DMS153 (cell line): ENCODE measurements around the gene TMEM238L.
"Not testable (repeated sequence)": the region's sequence is repeated elsewhere in the genome, so short reads cannot be mapped to it uniquely, and the experiment has no call there.

Experiments
- DNase-seq: peaks from one replicate; lab custom pipeline; 2025; lab: John Stamatoyannopoulos, UW

TMEM238L gene

DNA sequence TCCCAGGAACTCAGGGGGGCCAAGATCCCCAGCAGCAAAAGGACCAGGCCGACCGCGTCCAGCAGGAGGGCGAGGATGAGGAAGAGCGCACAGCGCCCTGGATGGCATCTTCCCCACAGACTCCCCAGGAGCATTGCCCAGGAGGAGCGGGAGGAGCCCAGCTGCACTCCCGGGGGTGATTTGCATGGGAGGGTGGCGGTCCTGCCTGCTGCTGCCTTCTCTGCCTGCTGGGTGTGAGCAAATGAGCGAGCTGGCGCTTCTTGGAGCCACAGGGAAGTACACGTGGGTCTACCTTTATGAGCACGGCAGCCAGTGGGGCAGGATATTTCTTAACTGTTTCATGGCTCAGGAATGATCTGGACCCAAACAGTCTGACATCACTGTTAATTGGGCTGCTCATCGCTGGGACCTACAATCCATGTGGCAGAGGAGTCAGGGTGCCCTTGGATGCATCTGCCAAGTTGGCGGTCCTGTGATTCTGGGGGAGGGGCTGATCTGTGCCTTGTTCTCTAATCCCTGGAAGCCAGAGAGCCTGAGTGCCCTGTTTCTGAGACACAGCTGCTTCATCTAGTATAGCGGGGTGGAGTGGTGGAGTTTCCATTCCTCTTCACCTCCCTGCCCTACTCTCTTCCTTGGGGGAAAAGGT is at the start of gene TMEM238L:
TSS of gene TMEM238L (minus strand) at position 270 of the 646 bp plus-strand sequence. CDS start at position 134, 136 bp downstream.
- no peak for DNase-seq

GRCh38 chr17:10846636-10847035 is 42.7 kb upstream of the TMEM238L start:
- DNase-seq, result not testable (repeated sequence)

DNA sequence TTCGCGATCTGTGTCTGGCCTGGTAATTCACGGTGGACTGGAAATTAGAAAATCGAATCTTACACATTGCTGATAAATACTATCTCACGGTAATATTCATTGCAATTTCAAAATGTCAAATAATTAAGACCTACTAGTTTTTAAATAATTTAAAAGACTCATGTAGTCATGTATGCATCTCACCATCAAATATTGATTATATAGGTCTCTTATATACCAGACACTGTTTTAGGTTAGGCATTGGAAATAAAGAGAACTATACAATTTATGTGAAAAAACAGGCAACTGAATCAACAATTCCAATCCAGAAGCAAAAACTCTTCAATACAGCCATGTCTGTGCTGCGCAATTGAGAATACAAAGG is 41.5 kb upstream of the TMEM238L start:
- no peak for DNase-seq

DNA sequence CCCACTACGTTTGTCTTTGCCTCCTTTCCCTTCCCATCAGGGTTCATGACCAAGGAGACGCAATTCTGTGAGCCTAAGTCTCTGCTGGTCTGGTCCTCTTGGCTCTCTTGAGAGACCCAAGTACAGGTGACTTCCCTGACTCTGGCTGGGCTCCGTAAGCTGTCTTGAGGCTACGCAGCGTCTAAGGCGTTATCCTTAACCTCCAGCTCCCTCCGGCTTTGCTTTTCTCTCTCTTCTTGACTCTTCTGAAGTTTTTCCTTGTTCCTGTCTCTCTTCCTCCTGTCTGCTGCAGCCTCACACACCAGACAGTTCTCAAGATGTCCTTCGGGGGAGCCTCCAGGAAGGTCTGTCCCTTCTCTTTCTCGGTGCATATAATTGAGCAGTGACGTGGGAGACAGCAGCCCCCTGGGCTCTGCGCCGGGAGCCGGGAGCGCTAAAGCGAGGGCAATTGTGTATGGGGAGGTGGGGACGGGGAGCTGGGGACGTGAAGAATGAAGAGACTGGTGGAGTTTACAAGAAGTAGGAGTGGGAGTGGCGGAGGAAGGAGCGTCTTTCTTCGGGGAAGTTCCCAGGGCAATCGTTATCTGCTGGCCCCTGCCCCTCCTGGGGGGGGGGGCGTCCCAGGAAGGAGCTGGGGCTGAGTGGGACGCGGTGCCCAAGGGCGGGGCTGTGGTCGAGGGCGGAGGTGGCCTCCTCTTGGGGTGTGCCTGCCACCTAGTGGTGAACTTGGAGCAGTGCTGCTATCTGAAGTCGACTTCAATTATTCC is 40.9 kb upstream of the TMEM238L start:
- no peak for DNase-seq

DNA sequence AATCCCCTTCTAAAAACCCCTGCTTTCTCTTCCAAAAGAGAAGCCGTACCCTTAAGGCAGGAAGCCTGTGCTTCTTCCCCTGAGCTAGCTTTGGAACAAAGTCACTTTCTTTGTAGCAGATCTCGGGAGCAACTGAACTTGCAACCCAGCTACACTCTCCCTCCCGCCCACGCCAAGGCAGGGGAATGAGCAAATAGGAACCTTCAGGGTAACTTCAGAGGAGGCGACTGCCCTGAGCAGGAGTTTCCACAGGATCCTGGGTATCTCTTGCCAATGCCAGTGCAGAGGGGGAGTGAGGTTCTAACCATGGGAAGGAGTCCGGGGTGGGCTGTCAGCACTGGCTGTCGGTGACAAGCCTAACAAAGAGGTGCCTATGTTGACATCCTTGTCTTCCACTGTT is 39.9 kb upstream of the TMEM238L start:
- DNase-seq, result no peak

- no peak for DNase-seq
Measured at GRCh38 chr17:10842658-10843057, 38.8 kb upstream of the TMEM238L start.

GRCh38 chr17:10838682-10839081 is 34.8 kb upstream of the TMEM238L start:
- no peak for DNase-seq

DNA sequence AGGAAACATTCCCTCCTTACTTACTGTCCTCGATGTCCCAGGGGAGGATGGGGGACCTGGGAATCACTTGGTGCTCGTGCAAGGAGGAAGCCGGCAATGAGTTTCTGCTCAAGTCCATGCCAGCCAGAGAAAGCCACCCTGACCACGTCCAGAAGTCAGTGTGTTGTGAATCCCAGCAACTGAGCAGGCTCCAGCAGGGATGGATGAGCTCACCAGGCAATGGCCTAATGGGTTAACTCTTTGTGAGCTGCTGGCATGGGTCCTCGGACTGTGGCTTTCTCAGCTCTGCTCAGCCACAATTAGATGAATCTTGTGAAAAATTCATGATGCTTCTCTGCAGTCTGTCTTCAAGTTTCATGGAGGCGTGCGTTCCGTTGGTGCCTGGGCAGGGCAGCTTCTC is 34.0 kb upstream of the TMEM238L start, which contains the start of gene PIRT:
TSS of gene PIRT (minus strand) at position 167 of the 400 bp plus-strand sequence. CDS start 12,442 bp downstream, outside the sequence.
- no peak for DNase-seq

- DNase-seq, result no peak
Measured at GRCh38 chr17:10836966-10837590, 33.2 kb upstream of the TMEM238L start.

DNA sequence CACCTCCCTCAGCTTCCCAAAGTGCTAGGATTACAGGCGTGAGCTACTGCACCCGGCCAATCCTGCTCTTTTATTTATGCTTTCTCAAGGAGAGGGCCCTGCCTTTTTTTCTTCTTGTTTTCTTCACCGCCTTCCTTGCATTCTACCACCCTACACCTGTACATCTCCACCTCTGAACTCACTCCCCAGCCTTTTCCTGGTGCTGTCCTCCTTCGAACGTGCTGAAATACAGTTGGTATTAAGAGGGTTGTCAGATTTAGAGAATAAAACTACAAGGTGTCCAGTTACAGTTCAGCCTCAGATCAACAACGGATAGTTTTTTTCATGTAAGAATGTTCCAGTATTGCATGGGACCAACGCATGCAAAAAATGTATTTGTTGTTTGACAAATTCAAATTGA is 32.2 kb upstream of the TMEM238L start:
- no peak for DNase-seq

GRCh38 chr17:10831696-10832095 is 27.8 kb upstream of the TMEM238L start:
- DNase-seq, result no peak

- no peak for DNase-seq
Measured at GRCh38 chr17:10827898-10828552, 24.1 kb upstream of the TMEM238L start.

DNA sequence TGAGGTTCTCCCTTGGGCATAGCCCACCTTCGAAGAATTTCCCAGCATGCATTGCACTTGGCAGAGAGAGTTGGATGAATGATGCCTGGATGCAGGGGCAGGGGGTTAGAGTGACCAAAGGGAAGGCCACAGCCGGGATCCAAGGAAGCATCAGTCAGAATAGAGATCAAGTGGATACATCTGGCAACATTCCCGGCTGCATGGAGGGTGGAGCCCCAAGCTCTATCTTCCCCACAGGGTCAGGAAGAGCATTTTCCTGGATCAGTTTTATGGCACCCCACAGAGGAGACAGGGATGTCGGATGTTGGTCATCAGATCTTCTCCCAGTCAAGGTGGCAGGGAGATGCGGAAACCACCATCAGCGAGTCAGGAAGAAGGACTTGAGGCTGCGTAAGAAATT is 21.0 kb upstream of the TMEM238L start:
- no peak for DNase-seq

DNA sequence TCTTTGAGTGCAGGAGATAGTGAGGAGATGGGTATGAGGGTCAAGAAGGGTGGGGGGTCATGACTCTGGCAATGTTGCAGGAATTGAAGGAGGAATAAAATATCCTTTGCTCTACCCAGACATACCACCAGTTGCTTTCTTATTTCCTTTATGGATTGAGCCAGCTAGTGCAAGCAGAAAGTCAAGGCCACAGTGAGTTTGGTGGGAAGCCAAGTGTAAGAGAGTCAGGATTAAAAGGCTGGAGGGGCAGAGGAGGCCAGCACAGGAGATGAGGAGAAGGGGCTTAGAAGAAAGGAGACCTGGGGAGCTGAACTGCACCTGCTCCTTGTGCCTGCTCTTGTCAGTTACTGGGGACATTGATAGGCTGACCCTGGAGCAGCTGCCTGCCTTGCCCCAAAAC is 17.9 kb upstream of the TMEM238L start:
- no peak for DNase-seq

DNA sequence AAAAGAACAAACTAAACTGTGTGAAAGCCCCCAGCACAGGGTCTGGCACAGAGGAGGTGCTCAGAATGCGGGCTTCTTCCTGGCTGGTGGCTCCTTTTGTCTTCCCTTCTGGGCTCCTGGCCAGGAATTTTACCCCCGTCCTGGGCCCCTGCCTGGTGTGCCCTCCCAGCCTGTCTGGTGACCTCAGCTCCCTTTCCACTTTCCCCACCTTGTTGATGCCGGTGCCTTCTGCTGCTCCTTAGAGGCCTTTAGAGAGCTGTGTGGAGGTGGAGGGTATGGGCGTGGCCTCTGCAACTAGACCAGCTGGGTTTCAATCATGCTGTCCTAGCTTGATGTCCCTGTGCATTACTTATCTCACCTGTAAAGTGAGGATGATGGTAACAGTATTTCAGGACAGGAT is 17.2 kb upstream of the TMEM238L start:
- no peak for DNase-seq

DNA sequence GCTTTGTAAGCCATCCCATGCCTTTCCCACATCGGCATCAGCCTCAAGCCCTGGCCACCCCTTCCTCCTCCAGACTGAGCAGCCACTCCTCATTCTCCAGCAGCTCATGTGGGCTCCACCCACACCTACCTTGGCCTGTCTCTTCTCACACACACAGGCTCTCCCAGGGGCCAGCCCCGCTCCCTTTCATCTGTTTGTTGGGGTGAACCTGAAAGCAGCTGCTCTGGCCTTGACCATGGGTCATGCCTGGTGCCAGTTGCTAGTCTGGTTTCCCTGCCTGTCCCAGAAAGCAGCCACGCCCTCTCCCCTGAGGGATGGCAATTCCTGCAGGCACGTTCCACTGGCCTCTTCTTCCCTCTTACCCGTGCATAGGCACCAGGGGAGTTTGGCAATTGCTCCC is 11.4 kb upstream of the TMEM238L start:
- DNase-seq, result no peak

GRCh38 chr17:10814075-10814474 is 10.2 kb upstream of the TMEM238L start:
- DNase-seq, result no peak

DNA sequence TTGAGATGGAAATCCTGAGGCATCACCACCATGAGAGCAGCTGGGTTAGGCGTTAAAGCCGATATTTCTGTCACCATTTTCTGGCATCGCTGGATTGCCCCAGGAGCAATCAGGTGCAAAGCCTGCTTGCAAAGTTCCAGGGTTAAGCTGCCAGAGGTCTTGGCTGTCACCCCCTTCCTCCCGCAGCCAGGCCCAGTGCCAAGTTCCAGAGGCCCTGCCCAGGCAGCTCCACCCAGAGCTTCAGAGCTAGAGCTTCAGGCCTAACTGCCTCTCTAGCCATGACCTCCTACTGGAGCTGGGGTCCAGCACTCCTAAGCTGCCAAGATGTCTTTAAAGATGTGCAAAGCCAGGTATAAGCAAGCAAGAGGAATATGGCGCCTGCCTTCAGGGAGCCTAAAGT is 8.8 kb upstream of the TMEM238L start:
- no peak for DNase-seq

- DNase-seq, result no peak
Measured at GRCh38 chr17:10809605-10810004, 5.7 kb upstream of the TMEM238L start.

GRCh38 chr17:10807704-10808128 is 3.8 kb upstream of the TMEM238L start:
- no peak for DNase-seq

- DNase-seq, result no peak
Measured at GRCh38 chr17:10806545-10807262, 2.8 kb upstream of the TMEM238L start.

DNA sequence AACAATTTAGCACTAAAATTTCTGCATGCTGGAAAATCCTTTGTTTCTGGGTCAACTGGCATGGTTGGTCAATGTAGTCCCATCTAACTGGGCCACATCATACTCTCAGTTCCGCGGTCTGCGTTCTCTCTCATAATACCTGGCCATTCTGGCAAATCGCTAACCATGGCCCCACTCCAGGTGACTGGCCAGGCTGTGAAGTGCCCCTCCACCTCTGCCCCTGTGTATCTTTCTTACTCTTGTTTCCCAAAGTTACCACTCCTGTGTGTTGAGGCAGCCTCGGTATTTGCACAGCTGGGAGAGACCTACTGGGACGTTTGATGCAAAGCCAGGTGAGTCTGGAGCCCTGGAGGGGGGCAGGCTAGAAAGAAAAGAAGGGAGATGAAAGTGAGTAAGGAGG is 2.0 kb upstream of the TMEM238L start:
- DNase-seq, result no peak
